Activated CD4-positive, alpha-beta T cell treated with anti-CD3 and anti-CD28 coated beads, Interleukin-2, amount 50 U/mL, for 4 hours (primary cell): ENCODE results near the gene TRABD.
"Not testable (repeated sequence)": the region's sequence is repeated elsewhere in the genome, so short reads cannot be mapped to it uniquely, and the experiment has no call there.

Source experiments
- DNase-seq, 2 experiments: peaks; one replicate each; pipeline ENCODE4 v3.0.0-alpha.2; 2020

TRABD gene

DNA sequence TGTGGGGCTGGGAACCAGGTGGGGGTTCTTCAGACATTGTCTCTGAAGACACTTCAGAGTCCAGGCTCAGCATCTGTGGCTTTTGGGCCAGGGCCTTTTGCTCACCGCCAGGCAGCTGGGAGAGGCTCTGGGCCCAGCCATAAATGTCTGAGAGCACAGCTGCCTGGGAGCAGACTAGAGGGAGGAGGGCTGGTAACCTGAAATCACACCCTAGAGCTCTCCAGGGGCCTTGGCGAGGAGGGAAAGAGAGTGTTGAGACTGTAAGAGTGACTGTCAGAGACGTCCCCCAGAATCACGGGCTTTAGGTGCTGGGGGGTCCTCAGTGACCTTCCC is 4.1 kb downstream of the TRABD start:
- no peak for DNase-seq

DNA sequence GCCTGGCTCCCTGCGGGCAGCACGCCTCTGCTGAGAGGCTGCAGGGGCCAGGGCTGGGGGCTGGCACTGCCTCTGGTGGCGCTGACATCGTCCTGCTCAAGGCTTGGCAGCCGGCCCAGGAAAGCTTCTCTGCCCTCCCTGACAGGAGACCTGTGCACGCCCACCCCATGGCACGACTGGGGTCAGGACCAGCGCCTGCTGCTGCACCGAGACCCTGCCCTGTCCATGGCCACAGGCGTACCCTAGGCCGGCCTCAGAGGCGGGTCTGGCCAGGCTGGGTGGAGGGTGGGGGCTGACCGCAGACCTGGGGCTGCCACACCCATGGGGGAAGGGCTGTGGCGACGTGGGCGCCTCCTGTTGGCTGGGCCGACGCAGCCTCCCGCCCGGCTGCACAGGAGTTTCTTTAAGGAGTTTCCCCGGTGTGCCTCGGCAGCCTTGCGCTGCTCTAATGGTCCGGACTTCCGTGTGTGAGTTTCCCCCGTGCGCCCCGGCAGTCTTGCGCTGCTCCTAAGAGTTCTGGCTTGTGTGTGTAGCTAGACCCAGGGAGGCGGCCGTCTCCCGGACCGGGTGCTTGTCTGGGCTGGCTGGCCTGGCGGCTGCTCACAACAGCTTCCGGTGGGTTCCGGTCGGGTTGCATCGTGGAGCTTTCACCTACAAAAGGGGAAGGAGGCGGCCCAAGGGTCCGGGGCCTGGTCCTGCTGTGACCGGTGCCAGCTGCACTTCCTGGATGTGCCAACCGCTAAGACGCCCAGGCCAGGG is 4.6 kb downstream of the TRABD start:
- peak; percentile 59 to 65 for DNase-seq

DNA sequence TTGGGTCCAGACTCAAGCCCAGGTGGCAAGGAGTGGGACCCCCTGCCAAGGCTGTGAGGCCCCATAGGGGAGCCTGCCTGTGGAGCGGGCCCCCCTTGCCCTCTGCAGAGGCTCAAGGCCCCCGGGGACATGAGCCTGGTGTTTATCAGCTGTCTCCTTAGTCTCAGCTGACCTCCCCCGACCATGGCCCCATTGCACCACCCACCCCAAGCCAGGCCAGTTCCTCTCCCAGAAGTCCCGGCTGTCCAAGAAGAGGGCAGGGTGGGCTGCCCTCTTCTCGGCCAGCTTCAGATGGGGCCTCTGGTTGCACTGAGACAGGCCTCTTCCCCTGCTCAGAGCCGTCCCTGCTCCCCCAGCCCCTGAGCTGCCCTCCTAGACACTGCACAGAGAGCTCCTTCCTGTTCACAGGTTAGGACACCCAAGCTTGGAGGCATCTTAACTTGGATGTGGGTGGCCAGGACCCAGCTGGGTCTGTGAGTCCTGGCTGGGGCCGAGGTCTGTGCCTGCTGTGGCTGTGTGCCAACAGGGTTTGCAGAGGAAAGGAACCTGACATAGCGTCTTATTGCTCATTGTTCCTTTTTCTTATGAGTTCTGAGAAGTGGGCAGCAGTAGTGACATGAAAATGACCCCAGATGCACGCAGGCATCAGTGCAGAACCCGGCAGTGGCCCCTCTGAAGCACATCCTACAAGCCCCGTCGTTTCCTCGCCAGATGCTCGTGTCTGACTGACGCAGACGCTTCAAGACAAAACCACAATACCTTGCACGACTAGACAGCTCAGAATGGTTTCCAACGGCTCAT is 5.4 kb downstream of the TRABD start:
- DNase-seq: peak; percentile 69 to 70

DNA sequence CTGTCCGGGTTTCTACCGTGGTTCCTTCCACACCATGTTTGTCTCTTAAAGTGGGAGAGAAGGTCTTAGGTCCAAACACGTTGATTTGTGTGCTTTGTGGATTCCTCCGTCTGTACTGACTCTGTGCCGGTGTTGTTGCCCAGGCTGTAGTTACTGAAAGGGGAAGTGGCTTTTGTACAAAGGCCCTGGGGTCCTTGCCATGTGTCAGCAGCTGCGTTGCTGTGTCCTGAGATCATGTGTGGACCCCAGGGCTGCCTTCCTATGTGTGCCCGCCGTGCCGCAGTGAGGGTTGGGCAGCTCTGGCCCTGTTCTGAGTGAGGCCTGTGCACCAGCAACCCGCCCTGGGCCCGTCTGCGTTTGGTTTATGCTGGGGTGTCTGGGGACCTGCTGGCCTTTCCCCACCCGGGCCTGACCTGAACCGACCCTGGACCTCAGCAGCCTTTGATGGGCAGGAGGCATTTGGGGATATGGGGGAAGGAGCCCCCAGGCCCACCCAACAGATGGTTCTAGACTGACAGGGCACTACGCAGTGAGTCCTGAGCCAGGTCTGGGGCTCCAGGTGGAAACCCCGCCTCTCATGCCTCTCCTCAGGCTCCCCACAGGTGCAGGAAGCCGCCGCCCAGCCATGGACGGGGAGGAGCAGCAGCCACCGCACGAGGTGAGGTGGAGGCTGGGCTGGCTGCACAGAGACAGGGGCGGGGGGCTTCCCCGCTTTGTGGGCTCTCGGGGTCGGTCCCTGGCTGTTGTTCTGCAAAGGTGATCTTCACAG is 6.9 kb downstream of the TRABD start:
- peak; percentile 44 to 47 for DNase-seq

DNA sequence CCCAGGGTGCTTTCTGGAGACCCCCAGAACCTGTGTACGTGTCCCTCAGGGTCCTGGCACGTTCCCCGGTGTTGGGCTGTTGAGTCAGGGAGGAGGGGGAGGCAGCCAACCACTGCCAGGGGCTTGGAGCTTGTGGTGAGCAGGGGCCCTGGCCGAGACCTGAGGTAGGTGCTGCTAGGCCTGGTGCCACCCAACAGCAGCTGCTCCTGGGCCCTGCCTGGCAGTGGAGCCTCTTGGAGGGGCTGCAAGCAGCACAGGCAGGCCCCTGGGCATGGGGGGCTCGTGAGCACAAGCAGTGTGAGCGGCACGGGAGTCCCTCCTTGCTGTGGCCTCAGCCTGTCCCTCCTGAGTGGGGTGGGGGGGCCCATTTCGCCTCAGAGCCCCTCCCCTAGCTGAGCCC is 7.9 kb downstream of the TRABD start:
- no peak for DNase-seq

DNA sequence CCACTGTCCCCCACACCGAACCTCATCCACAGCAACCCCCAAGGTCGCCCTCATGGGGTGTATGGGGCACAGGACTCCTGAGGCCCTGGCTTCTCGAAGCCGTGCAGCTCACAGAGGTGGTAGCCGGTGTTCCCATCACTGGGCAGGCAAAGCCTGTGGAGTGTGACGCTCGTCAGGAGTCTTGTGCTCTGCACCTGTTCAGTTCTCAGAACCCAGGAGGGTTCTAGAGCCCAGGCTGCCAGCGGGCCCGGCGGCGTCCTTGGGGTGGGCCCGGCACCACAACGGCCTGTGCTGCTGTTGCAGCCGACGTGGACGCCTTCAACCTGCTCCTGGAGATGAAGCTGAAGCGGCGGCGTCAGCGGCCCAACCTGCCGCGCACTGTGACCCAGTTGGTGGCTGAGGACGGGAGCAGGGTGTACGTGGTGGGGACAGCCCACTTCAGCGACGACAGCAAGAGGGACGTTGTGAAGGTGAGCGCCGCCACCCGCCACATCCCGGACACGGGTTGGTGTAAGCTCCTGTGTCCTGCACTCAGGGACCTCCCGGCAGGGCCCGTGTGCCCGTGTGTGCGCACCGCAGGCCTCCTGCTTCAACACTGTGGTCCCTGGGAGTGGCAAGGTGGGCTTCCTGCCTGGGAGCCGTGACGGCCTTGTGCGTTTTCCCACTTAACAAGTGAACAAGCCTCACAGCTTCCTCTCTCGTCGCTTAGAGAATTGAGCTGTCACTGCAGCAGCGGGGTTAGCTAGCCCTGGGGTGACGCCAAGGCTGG is 8.5 kb downstream of the TRABD start:
- DNase-seq: no peak

DNA sequence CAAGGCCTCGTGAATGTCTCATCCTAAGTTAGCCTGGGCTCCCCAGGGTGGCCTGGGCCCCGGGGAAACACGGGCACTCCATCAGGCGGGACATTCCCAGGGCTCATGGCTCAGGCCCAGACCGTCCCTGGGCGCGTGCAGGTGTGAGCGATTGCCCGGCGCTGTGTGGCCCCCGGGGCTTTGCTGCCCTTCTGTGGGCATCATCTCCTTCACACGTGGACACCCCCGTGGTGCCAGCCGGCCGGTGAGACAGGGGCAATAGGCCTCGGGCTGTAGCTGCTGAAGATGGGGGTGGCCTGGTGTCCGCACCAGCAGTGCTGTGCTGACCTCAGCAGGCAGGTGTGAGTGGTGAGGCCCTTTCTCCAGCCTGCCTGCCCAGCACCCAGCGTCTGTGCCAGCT is 10.5 kb downstream of the TRABD start:
- DNase-seq: no peak

DNA sequence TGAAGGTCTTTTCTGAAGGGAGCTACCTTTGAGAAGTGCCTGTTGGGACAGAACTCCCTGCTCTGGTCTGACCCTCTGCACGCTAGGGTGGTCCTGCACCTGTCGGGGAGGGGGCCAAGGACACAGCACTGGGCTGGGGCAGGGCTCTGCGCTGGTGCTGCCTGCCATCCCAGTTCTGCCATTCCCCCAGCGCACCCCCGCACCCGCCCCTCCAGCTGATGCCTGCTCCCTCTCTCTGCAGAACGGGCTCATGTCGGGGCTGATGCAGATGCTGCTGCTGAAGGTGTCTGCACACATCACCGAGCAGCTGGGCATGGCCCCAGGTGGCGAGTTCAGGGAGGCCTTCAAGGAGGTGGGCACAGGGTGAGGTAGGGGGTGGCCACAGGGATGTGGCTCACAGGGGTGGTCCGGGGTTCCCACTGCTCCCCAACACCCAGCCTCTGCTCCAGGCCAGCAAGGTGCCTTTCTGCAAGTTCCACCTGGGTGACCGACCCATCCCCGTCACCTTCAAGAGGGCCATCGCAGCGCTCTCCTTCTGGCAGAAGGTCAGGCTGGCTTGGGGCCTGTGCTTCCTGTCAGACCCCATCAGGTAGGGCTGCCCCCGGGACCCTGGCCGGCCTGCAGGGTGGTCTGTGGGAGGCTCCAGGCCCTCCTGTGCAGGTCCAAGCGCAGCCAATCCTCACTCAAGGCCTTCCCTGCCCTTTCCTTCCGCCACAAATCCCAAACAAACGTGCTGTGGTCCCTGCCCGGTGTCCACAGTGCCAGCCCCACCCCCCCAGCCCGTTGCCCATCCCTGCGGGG is 11.5 kb downstream of the TRABD start:
- no peak for DNase-seq

DNA sequence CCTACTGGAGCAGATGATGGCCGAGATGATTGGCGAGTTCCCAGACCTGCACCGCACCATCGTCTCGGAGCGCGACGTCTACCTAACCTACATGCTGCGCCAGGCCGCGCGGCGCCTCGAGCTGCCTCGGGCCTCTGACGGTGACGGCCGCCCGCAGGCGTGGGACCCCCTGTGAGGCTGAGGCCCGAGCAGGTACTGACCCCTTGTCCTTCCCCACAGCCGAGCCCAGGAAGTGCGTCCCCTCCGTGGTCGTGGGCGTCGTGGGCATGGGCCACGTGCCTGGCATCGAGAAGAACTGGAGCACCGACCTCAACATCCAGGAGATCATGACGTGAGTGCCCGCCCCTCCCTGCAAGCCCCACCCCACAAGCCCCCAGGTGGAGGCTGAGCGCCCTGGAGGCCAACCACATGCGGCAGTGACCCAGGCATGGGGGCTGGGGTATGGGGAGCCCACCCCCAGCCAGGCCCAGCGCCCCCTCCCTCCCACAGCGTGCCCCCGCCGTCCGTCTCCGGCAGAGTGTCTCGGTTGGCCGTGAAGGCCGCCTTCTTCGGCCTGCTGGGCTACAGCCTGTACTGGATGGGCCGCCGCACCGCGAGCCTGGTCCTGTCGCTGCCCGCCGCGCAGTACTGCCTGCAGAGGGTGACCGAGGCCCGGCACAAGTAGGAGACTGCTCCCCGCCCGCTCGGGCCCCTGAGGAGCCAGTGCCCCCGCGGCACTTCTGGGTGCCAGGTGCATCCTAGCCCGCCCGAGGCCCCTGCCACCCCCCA is 12.3 kb downstream of the TRABD start:
- no peak for DNase-seq

DNA sequence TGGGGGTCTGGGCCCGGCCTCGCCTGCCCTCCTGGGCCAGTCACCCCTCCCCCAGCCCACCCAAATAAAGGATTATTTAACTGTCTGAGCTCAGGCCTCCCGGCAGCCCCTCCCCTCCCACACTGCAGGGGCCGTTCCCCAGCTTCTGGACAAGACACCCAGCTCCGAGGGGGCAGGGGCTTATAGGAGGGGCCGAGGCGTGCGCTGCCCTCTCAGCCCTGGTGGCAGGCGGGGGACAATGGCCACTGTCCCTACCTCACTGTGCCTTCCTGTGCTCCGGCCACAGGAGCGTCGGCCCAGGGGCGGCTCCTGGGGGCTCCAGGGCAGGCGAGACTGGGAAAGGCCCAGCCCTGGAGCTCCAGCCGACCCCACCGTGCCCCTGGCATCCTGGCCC is 12.9 kb downstream of the TRABD start:
- no peak for DNase-seq

DNA sequence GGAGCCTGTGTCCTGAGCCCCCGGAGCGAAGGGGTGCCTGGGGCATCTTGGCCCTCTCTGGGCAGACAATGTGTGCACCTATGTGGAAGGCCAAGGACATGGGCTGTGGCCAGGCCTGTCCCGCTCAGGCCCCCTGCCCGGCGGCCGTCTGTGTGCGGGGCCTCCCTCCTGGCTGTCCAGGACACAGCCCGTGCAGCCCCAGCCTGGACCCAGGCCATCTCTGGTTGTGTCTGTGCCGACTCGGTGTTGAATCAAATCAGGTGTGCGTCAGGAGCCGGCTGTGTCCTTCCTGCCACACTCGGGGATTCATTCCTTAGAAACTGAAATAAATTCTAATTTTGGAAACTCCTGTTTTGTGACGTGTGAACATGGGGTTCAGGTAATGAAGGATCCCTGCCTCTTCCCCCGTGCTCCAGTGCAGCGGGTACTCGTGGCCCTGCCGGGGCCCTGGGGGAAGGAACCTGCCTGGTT is 13.6 kb downstream of the TRABD start:
- no peak for DNase-seq

DNA sequence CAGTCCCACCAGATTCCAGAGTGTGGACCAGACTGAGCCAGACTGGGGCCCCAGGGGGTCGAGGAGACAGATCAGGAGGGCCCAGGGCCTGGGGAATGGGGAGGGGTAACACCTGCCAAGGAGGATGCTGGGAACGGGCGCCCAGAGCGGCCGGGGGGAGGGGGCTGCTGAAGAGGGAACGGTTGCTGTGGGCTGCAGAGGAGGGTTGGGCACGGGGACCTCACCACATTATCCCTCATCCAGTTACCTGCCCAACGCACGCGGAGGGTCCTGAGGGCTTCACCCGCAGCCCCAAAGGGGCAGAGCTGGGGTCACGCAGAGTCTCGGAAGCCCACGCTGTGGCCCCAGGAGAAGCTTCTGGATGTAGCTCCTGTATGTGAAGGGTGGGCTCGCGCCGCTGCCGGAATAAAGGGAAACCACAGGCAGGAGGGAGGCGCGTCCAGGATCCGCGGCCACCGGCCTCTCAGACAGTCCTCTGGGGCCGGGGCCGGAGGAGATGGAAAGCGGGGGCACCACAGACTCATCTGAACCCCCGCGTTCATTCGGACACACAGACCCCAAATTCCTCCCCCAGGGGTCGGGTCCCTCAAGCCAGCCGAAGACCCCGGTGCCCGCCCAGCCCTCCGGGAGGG is 14.2 kb downstream of the TRABD start:
- DNase-seq: no peak

DNA sequence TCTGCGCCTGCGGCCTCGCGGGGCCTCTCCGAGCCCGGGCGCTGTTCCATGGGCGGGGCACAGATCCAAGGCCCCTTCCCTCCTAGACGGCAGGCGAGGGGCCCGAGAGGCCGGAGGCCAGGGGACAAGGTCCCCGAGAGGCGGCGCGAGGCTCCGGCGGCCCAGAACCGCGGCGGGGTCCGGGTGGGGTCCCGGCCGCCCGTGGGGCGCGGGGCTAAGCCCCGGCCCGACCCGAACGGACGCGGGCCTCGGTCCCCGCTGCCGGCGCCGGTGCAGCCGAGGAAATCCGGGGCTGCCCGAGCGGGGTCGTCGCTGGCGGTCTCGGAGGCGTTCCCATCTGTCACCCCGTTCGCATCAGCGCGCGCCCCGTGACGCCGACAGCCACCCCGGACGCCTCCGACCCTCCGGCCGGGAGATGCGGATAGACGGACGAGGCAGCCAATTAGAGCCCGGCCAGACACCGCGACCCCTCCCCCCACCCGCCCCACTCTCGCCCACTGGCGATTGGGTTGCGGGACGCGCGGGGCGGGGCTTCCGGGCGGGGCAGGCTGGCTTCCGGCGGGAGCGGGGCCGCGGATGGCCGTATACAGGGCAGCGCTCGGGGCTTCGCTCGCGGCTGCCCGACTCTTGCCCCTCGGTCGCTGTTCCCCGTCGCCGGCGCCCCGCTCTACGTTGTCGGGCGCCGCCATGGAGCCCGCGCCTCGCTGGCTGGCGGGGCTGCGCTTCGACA is 14.9 kb downstream of the TRABD start, which contains the start of gene SELENOO:
Gene SELENOO, plus strand, starts transcription at position 551 of the 730 bp plus-strand sequence. Its CDS starts 26 bp downstream, at position 577.
- DNase-seq: peak; percentile 87 to 88

DNA sequence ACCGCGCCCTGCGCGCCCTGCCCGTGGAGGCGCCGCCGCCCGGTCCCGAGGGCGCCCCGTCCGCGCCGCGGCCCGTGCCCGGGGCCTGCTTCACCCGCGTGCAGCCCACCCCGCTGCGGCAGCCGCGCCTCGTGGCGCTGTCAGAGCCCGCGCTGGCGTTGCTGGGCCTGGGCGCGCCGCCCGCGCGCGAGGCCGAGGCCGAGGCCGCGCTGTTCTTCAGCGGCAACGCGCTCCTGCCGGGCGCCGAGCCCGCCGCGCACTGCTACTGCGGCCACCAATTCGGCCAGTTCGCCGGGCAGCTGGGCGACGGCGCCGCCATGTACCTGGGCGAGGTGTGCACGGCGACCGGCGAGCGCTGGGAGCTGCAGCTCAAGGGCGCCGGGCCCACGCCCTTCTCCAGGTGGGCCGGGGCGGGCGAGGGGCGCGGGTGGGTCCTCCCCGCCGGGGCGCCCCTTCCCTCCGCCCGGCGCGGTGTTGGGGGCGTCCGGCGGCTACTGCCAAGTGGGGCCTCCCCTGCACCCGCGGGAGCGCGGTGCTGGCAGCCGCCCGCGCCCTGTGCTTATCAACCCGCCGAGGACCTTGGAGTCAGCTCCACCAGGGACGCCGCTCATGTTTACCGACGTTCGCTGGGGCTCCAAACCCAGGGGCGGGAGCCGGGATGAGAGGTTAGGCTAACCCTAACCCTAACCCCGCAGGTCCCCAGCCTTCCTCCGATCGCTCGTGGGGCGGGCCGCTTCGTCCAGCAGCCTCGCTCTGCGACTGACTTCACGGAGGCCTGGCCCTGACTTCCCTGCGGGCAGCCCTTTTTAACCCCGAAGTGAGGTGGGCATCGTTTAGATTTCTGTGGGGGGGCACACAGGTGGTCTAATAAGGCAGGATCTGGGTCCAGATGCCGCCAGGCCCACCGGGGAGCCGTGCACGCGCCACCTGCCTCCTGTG is 15.7 kb downstream of the TRABD start:
- DNase-seq: no peak

DNA sequence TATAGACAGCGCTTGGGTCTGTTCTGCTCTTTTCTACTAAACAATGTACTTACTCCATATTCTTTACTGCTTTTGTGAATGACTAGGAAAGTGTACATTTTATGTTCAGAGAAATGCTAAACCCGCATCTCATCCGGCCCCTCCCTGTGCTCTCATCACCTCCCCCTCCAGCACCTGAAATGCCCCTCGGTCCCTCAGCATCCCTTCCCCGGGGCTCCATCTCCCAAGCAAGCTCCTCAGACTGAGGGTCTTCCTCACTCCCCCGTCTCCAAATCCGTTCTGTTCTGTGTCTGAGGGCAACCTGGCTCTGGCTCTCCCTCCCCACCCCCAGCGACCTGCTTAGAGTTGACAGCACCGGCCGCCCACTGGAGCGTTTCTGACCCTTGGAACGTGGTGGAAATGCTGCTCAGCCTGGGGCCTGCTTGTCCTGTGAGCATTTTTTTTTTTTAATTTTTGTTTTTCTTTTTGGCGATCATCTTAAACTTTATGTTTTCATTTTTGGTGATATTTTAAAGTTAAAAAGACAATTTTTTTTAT is 16.5 kb downstream of the TRABD start:
- DNase-seq: no peak

DNA sequence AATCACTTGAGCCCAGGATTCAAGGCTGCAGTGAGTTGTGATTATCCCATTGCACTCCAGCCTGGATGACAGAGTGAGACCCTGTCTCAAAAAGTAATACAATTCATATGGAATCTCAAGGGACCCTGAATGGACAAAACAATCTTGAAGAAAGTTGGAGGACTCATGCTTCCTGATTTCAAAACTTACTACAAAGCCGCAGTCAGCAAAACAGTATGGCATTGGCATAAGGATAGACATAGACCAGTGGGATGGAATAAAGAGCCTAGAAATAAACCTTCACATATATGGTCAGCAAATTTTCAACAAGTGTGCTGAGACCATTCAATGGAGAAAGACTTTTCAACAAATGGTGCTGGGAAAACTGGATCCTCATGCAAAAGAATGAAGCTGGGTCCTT is 17.6 kb downstream of the TRABD start:
- no peak for DNase-seq

DNA sequence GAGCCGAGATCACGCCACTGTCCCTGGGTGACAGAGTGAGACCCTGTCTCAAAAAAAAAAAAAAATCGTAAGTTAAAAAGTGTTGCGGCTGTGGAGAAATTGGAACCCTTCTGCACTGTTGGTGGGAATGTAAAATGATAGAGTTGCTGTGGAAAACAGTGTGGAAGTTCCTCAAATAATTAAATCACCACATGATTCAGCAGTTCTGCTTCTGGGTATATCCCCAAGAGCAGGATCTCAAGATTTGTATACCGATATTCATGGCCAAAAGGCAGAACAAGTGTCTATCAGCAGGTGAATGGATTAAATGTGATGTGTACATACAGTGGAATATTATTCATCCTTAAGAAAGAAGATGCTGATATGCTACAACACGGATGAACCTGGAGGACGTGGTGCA is 18.9 kb downstream of the TRABD start:
- DNase-seq: no peak

DNA sequence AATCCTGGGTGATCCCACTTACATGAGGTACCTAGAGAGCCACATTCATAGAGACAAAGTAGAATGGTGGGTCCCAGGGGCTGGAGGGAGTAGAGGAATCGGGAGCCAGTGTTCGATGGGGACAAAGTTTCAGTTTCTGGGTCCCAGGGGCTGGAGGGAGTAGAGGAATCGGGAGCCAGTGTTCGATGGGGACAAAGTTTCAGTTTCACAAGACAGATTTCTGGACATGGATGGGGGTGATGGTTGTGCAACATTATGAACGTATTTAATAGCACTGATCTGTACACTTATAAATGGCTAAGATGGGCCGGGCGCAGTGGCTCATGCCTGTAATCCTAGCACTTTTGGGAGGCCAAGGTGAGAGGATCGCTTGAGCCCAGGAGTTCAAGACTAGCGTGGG is 19.3 kb downstream of the TRABD start:
- not testable (repeated sequence) for DNase-seq
